Sigmoid colon (tissue), 7 donors: Measurements from ENCODE around the gene TACSTD2. TPM values are rescaled to one million over a fixed set of nuclear protein-coding genes. Genes with fewer than 3 reads are reported as not detected.
"Not testable (repeated sequence)": the region's sequence is repeated elsewhere in the genome, so short reads cannot be mapped to it uniquely, and the experiment has no call there.

Source experiments
- DNase-seq: peaks from one replicate; pipeline ENCODE4 v3.0.0-alpha.2; 2019
- H3K27ac ChIP-seq, 4 donors: fragments of 200-600 bp; sonication (generic); one replicate each; pipeline ENCODE4 v1.5.1; 2016 to 2019; ENCODE audit warnings: mild to moderate bottlenecking in 1 of 4
- H3K27me3 ChIP-seq, 3 donors: fragments of 200-600 bp; sonication (generic); one replicate each; pipeline ENCODE4 v1.5.1; 2019; ENCODE audit warnings: mild to moderate bottlenecking in 1 of 3
- H3K36me3 ChIP-seq, 4 donors: fragments of 200-600 bp; sonication (generic); one replicate each; pipeline ENCODE4 v1.5.1; 2016 to 2019
- H3K4me1 ChIP-seq, 4 donors: fragments of 200-600 bp; sonication (generic); one replicate each; pipeline ENCODE4 v1.5.1; 2017 to 2019
- H3K4me3 ChIP-seq, 4 donors: fragments of 200-600 bp; sonication (generic); one replicate each; pipeline ENCODE4 v1.5.1; 2017 to 2019; ENCODE audit warnings: mild to moderate bottlenecking in 2 of 4, moderate library complexity in 1 of 4
- H3K9me3 ChIP-seq, 4 donors: fragments of 200-600 bp in 3 of 4; sonication (generic) in 3 of 4; one replicate each; pipeline versions ENCODE4 v1.5.1 to v1.6.1; 2013 to 2019
- EP300 ChIP-seq, 4 donors: sonication (generic); formaldehyde crosslinking; IDR thresholded peaks; one replicate each; pipeline ENCODE4 v1.6.1; 2017; ENCODE audit warnings: antibody characterized with exemption in 4 of 4
- POLR2A ChIP-seq, 2 donors: fragments of 450-650 bp; IDR thresholded peaks; one replicate each; pipeline ENCODE4 v1.6.1; 2016; ENCODE audit warnings: antibody characterized with exemption in 2 of 2, mild to moderate bottlenecking in 2 of 2, moderate library complexity in 2 of 2
- POLR2AphosphoS5 ChIP-seq, 4 donors: sonication (generic); formaldehyde crosslinking; IDR thresholded peaks; one replicate each; pipeline ENCODE4 v1.6.1; 2017; ENCODE audit warnings: antibody characterized with exemption in 4 of 4
- WGBS, 2 donors: extraction: QIAGEN DNeasy Blood & Tissue Kit; methylation state at CpG; one replicate each; pipeline ENCODE4 v1.1.7; 2013; 5-methylcytosine and 5-hydroxymethylcytosine counted together
- intact Hi-C: fragments of 100-400 bp; cut with DNase I; formaldehyde crosslinking; loops from one replicate; pipeline ENCODE4 v1.15.1; 2023
- polyA plus RNA-seq, 3 donors: library from polyadenylated mRNA; stranded (reverse); fragments of 200-250 nt; gene quantifications; one replicate each; pipeline ENCODE4 v1.2.3, GENCODE V29; 2013
- total RNA-seq, 4 donors: library from RNA; depleted of rRNA; stranded (reverse); fragments of >200 nt; gene quantifications; one replicate each; pipeline ENCODE4 v1.1.0, GENCODE V29; 2016
- TF ChIP-seq, protein P1 (sequence below), 4 experiments: fragments of 450-650 bp in 3 of 4; fragments of 200-600 bp in 1 of 4; IDR thresholded peaks; one replicate each; pipeline ENCODE4 v1.5.1; 2016 to 2019; ENCODE audit warnings: antibody characterized with exemption in 4 of 4, mild to moderate bottlenecking in 3 of 4, moderate library complexity in 2 of 4
- donor health status: healthy with polysubstance abuse.
- donor health status: Bipolar disorder and iron deficiency.
- donor health status: healthy.

Gene TACSTD2
- total and polyA plus RNA-seq, 7 donors, result 0.54 to 1.9 (median 0.71) TPM; not detected in 2

GRCh38 chr1:58561633-58562032, 15.4 kb downstream of the TACSTD2 start:
- no peaks in the 10 kb centered on the region for H3K27me3 ChIP-seq
- no peaks in the 10 kb centered on the region for H3K36me3 ChIP-seq
- H3K27ac ChIP-seq, result no peak overlapping the region
- no peaks in the 10 kb centered on the region for H3K4me1 ChIP-seq
- TF ChIP-seq, protein P1, sequence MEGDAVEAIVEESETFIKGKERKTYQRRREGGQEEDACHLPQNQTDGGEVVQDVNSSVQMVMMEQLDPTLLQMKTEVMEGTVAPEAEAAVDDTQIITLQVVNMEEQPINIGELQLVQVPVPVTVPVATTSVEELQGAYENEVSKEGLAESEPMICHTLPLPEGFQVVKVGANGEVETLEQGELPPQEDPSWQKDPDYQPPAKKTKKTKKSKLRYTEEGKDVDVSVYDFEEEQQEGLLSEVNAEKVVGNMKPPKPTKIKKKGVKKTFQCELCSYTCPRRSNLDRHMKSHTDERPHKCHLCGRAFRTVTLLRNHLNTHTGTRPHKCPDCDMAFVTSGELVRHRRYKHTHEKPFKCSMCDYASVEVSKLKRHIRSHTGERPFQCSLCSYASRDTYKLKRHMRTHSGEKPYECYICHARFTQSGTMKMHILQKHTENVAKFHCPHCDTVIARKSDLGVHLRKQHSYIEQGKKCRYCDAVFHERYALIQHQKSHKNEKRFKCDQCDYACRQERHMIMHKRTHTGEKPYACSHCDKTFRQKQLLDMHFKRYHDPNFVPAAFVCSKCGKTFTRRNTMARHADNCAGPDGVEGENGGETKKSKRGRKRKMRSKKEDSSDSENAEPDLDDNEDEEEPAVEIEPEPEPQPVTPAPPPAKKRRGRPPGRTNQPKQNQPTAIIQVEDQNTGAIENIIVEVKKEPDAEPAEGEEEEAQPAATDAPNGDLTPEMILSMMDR (IDR thresholded peaks at IDR 0.05), result no peak
- TF ChIP-seq POLR2AphosphoS5 (IDR thresholded peaks at IDR 0.05), result no peak
- TF ChIP-seq EP300 (IDR thresholded peaks at IDR 0.05), result no peak
- no peak for TF ChIP-seq POLR2A (IDR thresholded peaks at IDR 0.05)
- intact Hi-C loops, result no loop called here
- DNase-seq, result no peak
- 69 to 76% methylated on average over 6 of the region's 6 CpGs for WGBS, 2 donors
- peaks cover 0 to 5% (median 2%) of the 10 kb centered on the region in 4 donors for H3K9me3 ChIP-seq
- no peak overlapping the region for H3K4me3 ChIP-seq

- 95 to 99% methylated on average over 1 of the region's 1 CpG for WGBS, 2 donors
- H3K36me3 ChIP-seq, result no peaks in the 10 kb centered on the region
- H3K4me3 ChIP-seq, result no peak overlapping the region
- no peak for TF ChIP-seq POLR2A (IDR thresholded peaks at IDR 0.05)
- TF ChIP-seq, protein P1 (IDR thresholded peaks at IDR 0.05), result no peak
- no peak for TF ChIP-seq EP300 (IDR thresholded peaks at IDR 0.05)
- TF ChIP-seq POLR2AphosphoS5 (IDR thresholded peaks at IDR 0.05), result no peak
- no peaks in the 10 kb centered on the region for H3K4me1 ChIP-seq
- H3K27ac ChIP-seq, result no peak overlapping the region
- intact Hi-C loops, result no loop called here
- DNase-seq, result no peak
- no peaks in the 10 kb centered on the region for H3K27me3 ChIP-seq
- H3K9me3 ChIP-seq, result peaks cover 0 to 5% (median 2%) of the 10 kb centered on the region in 4 donors
These were observed 21.7 kb downstream of the TACSTD2 start for GRCh38 chr1:58555393-58555792.

DNA sequence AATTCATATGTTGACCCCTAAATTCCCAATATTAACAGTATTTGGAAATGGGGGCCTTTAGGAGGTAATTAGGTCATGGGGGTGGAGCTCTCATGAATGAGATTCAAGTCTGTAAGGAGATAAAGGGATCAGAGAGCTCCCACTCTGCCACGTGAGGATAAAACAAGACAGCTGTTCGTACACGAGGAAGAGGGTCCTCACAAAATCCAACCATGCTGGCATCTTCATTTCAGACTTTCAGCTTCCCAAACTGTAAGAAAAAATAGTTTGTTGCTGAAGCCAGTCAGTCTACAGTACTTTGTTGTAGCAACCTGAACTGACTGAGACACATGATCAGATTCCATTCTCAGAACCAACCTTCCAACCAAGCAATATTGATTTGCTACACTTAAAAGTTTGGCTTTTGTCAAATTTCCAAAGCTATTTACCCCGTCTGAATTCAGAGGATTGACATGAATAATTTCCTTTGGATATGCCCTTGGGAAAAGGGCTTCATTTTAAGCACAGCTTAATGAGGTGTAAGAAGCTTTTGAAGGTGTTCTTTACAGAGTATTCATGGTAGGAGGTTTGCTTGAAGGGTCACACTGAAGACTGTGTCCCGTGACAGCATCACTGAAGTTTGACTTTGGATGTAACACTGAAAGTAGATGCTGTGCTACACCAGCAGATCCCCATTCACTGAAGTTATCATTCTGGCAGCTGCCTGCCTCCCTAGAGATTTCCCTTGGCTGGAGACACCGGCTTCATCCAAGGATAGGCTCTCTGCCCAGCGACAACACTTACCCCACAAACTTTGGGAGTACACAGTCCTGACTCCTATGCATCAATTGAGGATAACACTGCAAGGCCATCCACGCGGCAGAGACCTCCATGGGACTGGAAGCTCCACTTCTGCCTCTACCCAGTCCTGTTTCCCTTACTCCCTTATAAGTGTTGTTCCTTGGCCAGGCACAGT, 25.6 kb downstream of the TACSTD2 start:
- no peak for DNase-seq
- H3K36me3 ChIP-seq, result no peaks in the 10 kb centered on the region
- no peak overlapping the region for H3K4me3 ChIP-seq
- H3K27ac ChIP-seq, result no peak overlapping the region
- H3K27me3 ChIP-seq, result no peaks in the 10 kb centered on the region
- H3K4me1 ChIP-seq, result peaks cover 0 to 8% (median 0%) of the 10 kb centered on the region in 4 donors
- intact Hi-C loops, result no loop called here
- TF ChIP-seq EP300 (IDR thresholded peaks at IDR 0.05), result no peak
- no peak for TF ChIP-seq POLR2A (IDR thresholded peaks at IDR 0.05)
- no peak for TF ChIP-seq POLR2AphosphoS5 (IDR thresholded peaks at IDR 0.05)
- TF ChIP-seq, protein P1 (IDR thresholded peaks at IDR 0.05), result no peak
- 78 to 80% methylated on average over 9 of the region's 9 CpGs for WGBS, 2 donors
- no peaks in the 10 kb centered on the region for H3K9me3 ChIP-seq

- not testable (repeated sequence) for H3K4me3 ChIP-seq, H3K36me3 ChIP-seq, H3K27me3 ChIP-seq, H3K9me3 ChIP-seq, DNase-seq, H3K27ac ChIP-seq
- WGBS, 2 donors, result 65 to 72% methylated on average over 6 of the region's 6 CpGs
- intact Hi-C loops, result loop anchor here (10.0 kb wide), 1 partner anchor 1714 kb away; no protein-coding TSS in a partner anchor
- H3K4me1 ChIP-seq, result peaks cover 0 to 22% (median 13%) of the 10 kb centered on the region in 4 donors
These were observed 27.8 kb downstream of the TACSTD2 start for GRCh38 chr1:58549291-58549690.

DNA sequence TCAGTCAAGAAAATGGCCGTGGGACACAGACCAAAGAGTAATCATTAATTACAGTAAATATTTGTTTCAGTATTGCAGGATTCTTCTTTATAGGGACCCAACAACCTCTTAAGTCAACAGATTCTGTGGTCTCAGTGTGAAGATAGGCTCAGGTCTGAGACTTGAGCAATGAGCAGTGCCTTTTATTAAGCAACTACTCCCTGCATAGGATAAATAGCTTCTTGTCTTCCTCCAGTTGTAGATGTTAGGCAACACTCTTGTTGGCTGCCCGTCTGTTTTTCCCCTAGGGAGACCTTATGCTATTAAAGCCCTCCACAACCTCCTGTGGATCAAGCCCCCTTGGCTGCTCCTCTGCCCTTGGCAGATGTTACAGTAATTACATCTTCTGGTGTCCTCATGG, 28.7 kb downstream of the TACSTD2 start:
- intact Hi-C loops, result loop anchor here (10.0 kb wide), 1 partner anchor 1714 kb away; no protein-coding TSS in a partner anchor
- Histone ChIP-seq H3K4me3 (no peak overlapping the region), H3K36me3 (no peaks in the 10 kb centered on the region), H3K9me3 (no peaks in the 10 kb centered on the region), H3K27me3 (no peaks in the 10 kb centered on the region), H3K27ac (no peak overlapping the region), H3K4me1 (peaks cover 0 to 30% (median 14%) of the 10 kb centered on the region in 4 donors)
- WGBS, 2 donors, result 83 to 89% methylated on average over 2 of the region's 2 CpGs
- no peak for DNase-seq
- no peak for TF ChIP-seq POLR2A (IDR thresholded peaks at IDR 0.05)
- TF ChIP-seq, protein P1 (IDR thresholded peaks at IDR 0.05), result no peak
- TF ChIP-seq POLR2AphosphoS5 (IDR thresholded peaks at IDR 0.05), result no peak
- no peak for TF ChIP-seq EP300 (IDR thresholded peaks at IDR 0.05)
